Inflammatory macrophage (primary cell): ENCODE results near the gene TLR7.

Experiments
- DNase-seq, 2 donors: peaks; one replicate each; pipeline ENCODE4 v3.0.0-alpha.2; 2020 to 2022

The TLR7 gene

DNA sequence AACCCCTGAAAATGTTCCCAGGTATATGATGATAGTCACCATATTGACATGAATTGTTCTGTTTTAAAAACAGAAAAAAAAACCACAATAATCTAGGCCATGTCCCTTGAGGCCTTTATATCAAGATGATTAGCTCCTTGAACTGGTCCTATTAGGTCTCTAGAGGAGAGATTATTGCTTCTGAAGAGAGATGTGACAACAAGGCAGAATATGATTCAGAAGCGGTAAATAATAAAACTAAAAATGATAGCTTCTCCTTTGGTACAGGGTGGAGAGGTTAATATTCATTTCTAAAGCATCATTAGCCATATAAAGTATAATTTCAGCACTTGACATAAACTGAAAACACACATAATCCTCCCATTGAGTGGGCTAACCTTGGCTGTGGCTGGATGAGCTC lies 65.4 kb downstream of the TLR7 start:
- DNase-seq = no peak

- DNase-seq = no peak
Measured at GRCh38 chrX:12934850-12935249, 68.0 kb downstream of the TLR7 start.

DNA sequence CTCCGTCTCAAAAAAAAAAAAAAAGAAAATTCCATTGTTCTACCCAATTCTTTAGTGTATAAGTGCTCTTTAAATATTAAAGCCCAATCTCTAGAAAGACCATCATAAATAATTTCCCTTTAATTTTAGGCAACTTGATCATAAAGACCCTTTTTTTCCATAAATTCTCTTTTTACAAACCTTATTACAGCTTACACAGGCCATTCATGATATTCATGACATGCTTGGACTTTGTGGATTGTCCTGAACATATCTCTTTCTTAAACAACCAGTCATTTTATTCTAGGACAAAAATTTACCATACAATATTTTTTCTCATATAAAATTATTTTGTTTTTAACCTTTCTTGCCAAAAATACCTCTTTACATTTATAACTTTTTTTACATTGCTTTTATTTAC lies 70.1 kb downstream of the TLR7 start:
- DNase-seq = no peak
